Fibroblast of skin of right biceps (primary cell): Measurements from ENCODE around the gene AMBN.
"Not testable (repeated sequence)": the region's sequence is repeated elsewhere in the genome, so short reads cannot be mapped to it uniquely, and the experiment has no call there.

Source experiments
- DNase-seq: peaks from one replicate; pipeline ENCODE4 v3.0.0-alpha.2; 2013

The AMBN gene

DNA sequence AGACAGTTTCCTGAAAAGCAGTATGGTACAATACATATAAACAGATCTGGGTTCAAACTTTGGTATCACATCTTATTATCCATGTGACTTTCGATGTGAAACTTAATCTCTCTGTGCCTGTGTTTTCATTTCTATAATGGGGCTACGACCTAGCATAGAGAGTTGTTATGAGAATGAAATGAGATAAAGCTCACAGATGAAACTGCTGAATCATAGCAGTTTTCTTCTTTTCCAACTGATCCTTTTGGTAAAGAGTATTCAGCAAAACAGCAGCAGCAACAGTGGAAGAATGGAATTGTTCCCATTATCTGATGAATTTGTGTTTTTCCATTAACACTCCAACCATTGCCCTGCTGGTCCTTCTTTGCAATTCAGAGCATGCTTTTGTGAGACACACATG lies 16.3 kb downstream of the AMBN start:
- no peak for DNase-seq

DNA sequence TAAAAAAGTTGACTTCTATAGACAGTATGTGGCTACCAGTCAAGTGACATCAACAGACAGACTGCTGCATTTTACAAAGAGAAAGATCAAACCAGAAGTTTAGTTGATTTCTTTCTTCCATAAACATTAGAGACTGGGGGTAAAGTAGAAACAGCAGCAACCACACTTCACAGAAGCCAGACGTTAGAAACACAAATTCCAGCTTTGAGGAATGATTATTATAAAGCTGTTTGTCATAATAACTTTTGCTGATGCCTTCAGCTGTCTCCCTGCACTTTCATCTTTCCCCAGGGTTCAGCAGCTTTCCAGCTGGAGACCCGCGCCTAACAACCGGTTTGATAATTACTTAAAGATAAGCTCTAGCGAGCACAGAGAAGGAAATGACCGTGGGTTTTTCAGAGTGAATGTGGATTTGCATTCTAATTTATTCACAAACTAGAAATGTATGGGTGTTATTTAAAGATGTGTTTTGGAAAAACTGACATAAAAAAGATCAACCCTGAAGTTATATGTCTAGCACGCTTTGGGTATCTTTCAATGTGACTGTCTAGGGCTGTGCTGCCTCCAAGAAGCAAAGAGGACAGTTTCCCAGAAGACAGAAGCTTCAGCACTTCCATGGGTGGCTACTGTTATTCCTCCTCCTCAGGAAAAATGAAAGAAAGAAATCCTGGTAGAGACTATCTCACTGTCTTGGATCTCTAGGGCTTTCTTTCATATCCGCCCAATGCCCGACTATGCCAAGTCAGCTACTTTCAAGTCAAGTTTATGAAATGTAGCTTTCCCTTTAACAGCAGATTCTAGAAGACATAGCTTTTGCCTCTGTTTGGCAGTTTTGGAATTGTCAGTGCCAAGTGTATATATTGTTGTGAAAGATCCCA lies 21.5 kb downstream of the AMBN start:
- no peak for DNase-seq

DNA sequence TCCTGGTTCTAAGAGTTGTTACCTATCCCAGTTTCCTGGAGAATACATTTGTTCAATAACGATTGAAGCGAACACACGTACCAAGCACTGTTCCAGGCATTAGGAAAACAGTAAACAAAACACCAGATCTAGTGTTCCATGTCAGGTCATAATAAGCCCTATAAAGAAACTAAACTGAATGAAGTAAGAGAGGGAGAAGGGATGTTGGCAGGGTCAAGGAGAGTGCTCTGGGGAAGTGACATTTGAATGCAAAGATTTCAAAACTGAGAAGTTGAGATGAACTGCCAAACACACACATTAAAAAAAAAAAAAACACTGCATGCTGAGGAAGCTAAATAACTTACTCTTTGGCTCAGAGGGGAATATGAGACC lies 22.1 kb downstream of the AMBN start:
- DNase-seq, result no peak

DNA sequence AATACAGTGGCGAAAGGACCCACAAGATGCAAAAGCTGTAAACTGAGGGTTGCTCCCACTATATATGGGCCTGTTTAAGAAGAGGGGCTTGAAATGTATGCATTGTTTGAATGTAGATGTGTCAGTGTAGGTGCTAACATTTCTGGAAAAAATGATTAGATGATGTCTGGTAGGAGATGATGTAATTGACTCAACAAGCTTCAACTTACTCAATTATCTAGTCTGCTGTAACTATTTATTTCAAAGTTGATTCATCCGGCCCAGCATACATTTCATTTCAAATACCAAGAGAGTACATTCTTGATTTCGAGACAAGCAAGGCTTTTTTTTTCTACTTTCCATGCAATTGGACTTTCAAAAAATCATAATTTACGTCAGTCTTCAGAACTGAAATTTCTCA lies 27.2 kb downstream of the AMBN start:
- DNase-seq, result no peak

DNA sequence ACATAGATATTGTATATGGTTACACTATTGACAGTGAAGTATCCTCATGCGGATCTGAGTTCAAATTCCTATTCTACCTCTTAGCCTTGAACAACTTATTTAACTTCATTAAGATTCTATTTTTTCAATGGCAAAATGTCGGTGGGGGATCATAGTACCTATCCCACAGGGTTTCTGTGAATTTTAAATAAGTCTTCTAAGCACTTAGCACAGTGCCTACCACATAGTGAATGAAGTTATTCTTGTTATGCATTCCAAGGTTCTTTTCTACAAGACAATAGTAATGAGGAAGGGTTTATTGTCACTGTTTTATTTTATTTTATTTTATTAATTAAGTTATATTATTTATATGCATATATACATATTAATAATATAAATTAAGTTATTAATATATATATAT lies 27.7 kb downstream of the AMBN start:
- no peak for DNase-seq

DNA sequence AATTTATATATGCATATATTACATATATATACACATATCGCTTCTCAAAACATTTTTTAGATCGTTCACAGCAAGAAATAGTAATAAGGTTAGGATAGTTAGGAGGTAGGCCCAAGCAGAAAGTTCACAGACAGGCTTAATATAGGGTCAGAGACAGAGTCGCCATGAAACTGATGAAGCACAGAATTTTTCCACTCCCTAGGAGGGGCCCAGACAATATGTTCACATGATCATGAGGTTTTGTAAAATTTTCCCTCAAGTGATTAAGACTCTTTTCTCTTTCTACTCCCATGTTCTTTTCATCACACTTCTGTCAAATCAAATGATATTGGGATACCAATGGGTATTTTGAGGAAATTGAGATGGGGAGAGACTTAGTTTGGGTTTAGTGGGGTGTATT lies 31.3 kb downstream of the AMBN start:
- DNase-seq, result no peak

DNA sequence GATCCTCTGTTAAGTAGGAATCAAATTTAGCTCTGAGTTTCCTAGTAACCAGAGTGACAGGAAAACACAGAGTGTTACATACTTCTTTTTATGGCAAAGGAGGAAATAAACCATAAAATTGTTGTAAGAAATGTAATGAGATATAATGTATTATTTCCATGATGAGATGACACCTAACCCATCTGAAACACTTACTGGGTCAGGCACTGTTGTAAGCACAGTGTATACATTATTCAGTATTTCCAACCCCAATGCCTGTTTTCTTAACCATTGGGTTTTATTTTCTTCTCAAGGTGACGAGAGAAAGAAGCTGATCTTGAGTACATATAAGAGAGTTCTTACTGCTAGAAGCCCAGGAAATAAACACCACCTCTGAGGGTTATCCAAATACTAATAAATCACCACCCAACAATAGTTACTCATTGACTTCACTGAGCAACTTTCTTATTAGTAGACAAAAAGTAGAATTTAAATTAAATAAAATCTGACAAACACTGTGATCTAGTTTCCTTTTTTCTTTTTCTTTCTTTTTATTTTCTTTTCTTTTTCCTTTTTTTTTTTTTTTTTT lies 32.3 kb downstream of the AMBN start:
- DNase-seq, result no peak

DNA sequence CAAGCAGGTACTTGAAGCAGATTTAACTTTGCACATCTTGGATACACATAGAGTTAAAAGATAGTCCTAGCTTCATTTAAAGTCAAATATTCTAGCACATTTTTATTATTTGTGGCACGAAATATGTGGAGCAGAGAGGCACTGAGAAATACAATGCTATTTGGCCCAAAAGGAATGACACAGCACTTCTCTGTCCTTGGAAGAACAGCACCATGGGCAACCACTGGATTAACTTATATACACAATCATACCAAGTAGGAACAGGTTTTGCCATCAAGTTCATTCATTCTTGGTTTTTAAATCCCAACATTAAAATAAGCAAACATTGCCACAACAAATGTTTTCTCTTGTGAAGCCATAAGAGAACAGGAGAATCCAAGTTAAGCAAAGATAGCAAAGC lies 35.6 kb downstream of the AMBN start:
- no peak for DNase-seq

DNA sequence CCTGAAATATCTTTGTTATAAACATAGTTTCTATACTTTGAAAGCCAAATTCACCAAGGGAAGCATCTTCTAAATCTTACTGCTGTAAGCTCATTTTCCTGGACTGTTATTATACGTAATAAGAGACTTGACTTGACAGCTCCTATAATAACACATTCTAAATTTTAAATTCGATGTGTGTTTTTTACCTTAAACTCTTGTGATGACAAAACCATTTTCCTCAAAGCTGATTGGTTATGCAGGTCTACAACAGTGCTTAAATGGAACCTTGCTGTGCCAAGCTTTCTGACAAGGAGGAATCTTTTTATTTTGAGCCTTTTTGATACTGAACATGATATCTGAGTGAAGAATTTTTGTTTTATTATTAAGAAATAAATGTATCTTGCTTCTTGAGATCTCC lies 36.4 kb downstream of the AMBN start, which contains the start of gene ENAM:
TSS of gene ENAM (plus strand) at position 301 of the 400 bp plus-strand sequence. CDS start 757 bp downstream, outside the sequence.
- DNase-seq, result no peak

DNA sequence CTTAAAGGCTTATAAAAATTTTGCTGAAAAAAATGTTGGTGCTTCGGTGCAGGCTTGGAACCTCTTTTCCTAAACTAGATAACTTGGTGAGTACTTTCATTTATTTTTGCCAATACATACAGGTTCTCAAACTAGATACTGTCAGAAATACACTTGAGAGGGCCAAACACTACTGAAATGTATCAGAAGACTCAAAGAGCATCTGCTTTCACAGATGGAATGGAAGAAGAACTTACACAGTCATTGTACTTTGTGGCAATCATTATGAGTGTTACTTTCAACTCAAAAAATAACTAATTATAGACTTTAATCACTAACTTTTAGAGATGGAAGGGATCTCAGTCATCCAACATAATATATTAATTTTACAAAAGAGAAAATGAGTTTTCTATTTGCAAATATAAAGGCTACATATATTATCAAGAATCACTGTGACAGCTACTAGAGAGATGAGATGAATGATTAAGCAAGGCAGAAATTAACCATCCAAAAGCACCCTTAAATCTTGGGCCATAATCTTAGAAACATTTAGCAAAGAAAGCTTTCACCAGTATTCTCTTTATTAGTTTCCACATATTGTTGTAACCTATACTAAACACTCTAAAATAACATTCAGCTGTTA lies 37.5 kb downstream of the AMBN start:
- no peak for DNase-seq

DNA sequence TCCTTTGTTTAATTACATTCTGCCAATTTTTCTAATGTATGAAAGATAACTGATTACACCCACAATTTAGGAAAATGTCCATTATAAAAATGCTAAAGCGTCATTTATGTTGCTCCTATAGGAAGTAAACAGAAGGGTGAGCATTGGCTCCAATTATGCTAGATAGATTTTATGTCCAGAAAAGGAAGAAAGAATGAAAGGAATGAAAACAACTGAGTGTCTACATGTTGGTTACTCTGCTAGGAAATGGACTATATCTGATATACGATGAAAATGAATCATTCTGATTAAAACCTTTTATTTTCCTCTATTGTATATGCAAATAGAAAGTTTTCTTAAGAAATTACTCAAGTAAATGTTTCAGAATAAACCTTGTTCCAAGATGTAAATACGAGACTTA lies 38.1 kb downstream of the AMBN start:
- no peak for DNase-seq

DNA sequence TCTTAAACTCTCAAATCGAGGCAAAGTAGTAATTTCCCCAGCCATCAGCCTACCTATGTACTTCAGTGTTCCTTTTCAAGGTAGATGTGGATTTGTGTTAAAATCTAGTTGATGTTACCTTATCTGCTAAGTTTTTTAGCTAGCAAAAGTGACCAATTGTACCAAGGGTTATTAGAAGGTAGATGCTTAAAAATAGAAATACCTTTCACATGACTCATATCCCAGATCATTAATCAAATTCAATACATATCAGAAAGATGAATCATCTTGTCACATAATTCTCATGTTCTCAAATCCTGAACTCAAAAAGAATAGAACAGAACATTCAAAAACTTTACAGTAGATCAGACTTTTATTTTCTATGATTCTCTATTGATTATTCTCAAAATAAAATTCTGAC lies 40.0 kb downstream of the AMBN start:
- DNase-seq, result peak; percentile 72

DNA sequence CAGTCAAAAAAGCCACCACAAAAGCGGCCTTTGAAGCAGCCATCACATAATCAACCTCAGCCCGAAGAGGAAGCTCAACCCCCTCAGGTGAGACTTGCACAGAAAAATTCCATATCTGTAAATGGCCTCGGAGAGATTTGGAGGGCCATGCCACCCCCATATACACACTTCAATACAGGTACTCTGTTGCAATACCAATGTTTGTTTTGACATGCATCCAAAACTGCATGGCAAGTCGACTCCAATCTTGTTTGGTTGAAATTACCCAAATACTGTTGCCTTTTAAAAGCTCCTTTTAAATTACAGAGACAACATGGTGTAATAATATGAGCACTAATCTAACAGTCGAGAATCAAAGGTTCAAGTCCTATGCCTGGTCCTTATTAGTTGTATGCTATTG lies 42.4 kb downstream of the AMBN start:
- no peak for DNase-seq

DNA sequence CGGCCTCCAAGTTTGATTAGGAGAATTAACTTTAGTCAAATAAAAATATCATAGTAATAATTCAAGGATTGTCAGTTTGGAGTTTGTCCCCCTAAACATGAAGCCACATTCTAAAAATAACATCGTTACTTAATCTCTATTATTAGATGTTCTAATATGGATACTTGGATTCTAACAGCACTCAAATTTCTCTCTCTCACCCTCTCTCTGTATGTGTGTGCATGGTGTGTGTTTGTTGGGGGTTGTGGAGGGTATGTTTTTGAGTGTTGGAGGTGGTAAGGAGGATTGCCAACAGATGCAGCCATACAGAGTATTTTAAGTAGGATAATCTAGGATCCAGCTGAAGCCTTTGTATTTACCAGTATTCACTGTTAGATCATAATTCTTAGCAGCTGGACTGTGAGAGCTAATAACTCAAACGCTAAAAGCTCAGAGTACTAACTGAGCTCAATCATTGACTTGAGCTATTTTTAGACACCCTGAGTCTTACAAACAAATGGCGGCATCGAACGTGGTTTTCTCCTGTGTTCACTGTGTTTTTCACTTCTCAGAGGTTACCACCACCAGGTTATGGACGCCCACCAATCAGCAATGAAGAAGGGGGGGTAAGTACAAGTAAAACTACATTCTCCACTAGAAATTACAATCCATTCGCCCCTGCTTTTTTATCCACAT lies 45.3 kb downstream of the AMBN start:
- peak; percentile 36 for DNase-seq

DNA sequence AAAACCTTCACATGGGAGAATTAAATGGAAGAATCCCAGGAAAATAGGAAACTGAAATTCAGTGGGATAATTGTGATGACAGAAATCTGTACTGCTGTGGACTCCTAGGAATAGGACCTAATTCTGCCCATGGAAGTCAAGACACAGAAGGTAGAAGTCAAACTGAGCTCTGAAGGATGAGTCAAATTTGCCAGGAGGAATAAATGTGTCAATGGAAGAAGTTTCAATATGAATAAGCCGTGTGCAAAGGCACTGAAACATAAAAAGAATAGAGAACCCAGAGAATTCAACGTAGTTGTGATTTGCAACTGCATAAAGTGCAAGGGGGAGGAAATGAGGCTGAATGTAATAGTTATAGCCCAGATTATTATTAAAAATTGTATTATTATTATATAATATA lies 48.1 kb downstream of the AMBN start:
- DNase-seq, result no peak

DNA sequence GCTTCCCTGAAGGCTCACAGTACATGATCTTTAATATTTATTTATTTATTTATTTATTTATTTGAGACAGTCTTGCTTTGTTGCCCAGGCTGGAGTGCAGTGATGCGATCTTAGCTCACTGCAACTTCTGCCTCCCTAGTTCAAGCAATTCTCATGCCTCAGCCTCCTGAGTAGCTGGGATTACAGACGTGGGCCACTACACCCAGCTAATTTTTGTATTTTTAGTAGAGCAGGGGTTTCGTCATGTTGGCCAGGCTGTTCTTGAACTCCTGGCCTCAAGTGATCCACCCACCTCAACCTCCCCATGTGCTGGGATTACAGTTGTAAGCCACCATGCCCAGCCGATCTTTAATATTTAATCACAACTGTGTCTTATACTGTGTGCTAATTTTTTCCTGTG lies 58.7 kb downstream of the AMBN start:
- not testable (repeated sequence) for DNase-seq

DNA sequence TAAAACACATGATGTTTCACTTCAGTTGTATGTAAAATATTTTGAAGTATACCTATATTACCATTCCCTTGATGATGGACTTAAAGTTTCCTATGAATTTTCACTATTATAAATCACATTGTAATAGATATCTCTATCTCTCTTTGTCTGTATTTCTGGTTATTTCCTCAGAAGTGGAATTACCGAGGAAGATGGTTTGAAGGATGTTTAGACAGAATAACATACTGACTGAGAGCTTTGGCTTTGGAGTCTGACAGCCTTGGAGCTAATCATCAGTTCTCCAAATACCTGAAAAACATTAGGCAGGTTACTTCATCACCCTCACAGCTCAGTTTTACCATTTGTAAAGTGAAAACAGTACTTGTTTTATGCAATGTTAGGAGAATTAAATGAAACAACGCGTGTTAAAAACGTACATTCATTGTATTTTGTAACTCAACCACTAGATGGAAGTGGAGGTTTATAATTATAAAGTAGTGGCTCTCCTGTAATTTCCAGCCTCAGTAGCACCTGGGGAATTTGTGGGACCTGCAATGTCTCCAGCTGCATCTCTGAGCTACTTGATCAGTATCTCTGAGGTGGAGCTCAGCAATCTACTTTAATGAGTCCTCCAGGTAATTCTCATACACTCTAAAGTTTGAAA lies 59.9 kb downstream of the AMBN start:
- DNase-seq, result peak; percentile 39

DNA sequence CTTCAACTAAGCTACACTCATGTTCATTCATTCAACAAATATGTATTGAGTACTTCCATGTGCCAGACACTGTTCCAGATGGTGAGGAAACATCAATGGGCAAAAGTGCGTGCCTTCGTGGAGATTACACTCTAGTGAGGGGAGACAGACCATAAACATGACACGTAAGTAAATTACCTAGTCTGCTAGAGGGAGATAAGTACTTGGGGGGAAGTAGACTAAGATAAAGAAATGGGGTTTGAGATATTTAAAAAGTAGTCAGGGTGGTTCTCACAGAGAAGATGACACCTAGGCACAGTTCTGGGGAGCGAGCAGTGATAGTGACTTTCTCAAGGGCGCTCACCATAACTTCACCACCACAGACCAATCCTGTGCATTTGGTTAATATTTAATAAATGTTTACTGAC lies 62.6 kb downstream of the AMBN start:
- DNase-seq, result peak; percentile 31
